NCI-H1436 (cell line): Measurements from ENCODE around the gene VSTM2B.
A peak's percentile ranks its signal among the peaks of the same experiment; 100 is the strongest.

ENCODE experiments used
- DNase-seq: peaks from one replicate; lab custom pipeline; 2025; lab: John Stamatoyannopoulos, UW

The VSTM2B gene

GRCh38 chr19:29591670-29592069, 65.9 kb downstream of the VSTM2B start:
- no peak for DNase-seq

GRCh38 chr19:29593869-29594268, 68.1 kb downstream of the VSTM2B start:
- no peak for DNase-seq

- DNase-seq: no peak
Observed at GRCh38 chr19:29596080-29596727, 70.4 kb downstream of the VSTM2B start.

GRCh38 chr19:29596885-29597525, 71.2 kb downstream of the VSTM2B start:
- peak; percentile 26 for DNase-seq

- no peak for DNase-seq
Observed at GRCh38 chr19:29598036-29598435, 72.2 kb downstream of the VSTM2B start.

GRCh38 chr19:29598496-29598895, 72.7 kb downstream of the VSTM2B start:
- no peak for DNase-seq

GRCh38 chr19:29603308-29603707, 77.5 kb downstream of the VSTM2B start:
- no peak for DNase-seq

GRCh38 chr19:29605653-29606419, 80.0 kb downstream of the VSTM2B start, which contains the start of gene POP4:
Gene POP4 (plus strand): TSS chr19:29606283. CDS start chr19:29606319, 36 bp downstream.
- DNase-seq: peak; percentile 93

- no peak for DNase-seq
Observed at GRCh38 chr19:29606420-29606747, 80.6 kb downstream of the VSTM2B start.

- no peak for DNase-seq
Observed at GRCh38 chr19:29609636-29610035, 83.8 kb downstream of the VSTM2B start.

- DNase-seq: no peak
Observed at GRCh38 chr19:29610213-29610573, 84.4 kb downstream of the VSTM2B start.

- DNase-seq: peak; percentile 75
Observed at GRCh38 chr19:29610574-29611271, 84.9 kb downstream of the VSTM2B start.

- DNase-seq: no peak
Observed at GRCh38 chr19:29612121-29612520, 86.3 kb downstream of the VSTM2B start.

- no peak for DNase-seq
Observed at GRCh38 chr19:29612801-29613595, 87.2 kb downstream of the VSTM2B start.

- no peak for DNase-seq
Observed at GRCh38 chr19:29614046-29614445, 88.3 kb downstream of the VSTM2B start.
